Measurements from ENCODE around the gene LRRC25.
A peak's percentile ranks its signal among the peaks of the same experiment; 100 is the strongest.
"Not testable (repeated sequence)": the region's sequence is repeated elsewhere in the genome, so short reads cannot be mapped to it uniquely, and the experiment has no call there.

LRRC25 gene

DNA sequence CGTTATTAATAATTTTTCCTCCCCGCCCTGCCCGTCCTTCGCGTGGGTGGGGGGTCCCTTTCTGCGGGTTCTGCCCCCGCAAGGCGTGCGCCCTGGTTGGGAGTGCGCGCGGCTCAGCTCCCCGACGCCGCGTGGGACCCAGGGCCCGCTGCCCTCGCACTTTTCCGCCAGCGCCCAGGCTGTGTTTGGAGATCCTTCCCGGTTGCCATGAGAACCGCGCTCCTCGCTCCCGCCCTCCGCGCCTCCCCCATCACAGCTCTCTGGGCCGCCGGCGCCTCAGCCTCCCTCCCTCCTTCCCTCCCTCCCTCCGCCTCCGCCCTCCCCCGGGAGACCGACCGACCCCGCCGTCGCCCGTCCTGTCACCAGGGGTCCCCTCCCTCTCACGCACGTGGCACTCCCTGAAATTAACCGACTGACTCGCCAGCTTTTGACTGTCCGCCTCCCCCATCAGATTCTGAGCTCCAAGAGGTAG lies 19.4 kb upstream of the LRRC25 start:
- Mint-ChIP-seq H3K36me3 (ENCODE audit: insufficient read depth) (peaks cover 39% of the 10 kb centered on the region), H3K4me3 (peak overlapping the region; percentile 88 to 93), H3K27me3 (no peaks in the 10 kb centered on the region), H3K9me3 (no peaks in the 10 kb centered on the region), H3K4me1 (ENCODE audit: low read depth in 2 of 2) (peaks cover 53 to 67% of the 10 kb centered on the region in 2 donors), H3K27ac (peak overlapping the region; percentile 90 to 97)
- DNase-seq (peak; percentile 65 to 73 (median 71)), ATAC-seq (replicated peaks) (peak; percentile 30)

DNA sequence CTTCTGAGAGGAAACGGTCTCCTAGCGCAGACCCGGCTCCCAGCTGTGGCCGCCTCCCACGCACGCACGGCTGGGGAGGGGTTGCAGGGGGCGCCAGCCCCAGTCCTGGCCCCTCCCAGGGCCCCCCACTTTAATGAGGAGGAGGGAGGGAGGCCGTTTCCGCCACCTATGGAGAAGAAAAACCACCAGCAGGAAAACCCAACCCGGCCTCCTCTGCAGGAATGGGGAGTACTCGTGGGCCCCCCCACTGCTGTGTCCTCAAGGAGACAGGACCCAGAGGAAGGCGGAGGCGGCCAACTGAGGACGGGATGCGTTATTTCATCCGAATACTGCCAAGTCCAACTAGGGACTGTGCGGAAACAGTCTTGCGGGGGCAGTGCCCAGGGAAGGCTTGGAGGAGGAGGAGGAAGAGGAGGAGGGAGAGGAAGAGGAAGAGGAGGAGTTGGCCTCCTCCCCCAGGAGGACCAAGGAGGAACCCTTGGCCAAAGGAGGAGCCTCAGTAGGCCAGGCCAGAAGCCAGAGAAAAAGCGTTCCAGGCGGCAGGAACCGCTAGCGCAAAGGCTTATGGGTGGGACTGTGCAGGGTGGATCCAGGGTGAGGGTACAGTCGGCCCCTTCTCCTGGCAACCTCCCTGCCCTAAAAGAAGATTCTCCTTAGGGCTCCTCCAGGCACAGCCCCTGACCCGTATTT lies 17.9 kb upstream of the LRRC25 start:
- Mint-ChIP-seq H3K27me3 (no peaks in the 10 kb centered on the region), H3K4me1 (ENCODE audit: low read depth in 2 of 2) (peaks cover 43 to 58% of the 10 kb centered on the region in 2 donors), H3K4me3 (peak overlapping the region; percentile 29 to 93), H3K9me3 (no peaks in the 10 kb centered on the region), H3K27ac (peak overlapping the region; percentile 83 to 86), H3K36me3 (ENCODE audit: insufficient read depth) (peaks cover 36% of the 10 kb centered on the region)
- DNase-seq (no peak), ATAC-seq (replicated peaks) (no peak)

DNA sequence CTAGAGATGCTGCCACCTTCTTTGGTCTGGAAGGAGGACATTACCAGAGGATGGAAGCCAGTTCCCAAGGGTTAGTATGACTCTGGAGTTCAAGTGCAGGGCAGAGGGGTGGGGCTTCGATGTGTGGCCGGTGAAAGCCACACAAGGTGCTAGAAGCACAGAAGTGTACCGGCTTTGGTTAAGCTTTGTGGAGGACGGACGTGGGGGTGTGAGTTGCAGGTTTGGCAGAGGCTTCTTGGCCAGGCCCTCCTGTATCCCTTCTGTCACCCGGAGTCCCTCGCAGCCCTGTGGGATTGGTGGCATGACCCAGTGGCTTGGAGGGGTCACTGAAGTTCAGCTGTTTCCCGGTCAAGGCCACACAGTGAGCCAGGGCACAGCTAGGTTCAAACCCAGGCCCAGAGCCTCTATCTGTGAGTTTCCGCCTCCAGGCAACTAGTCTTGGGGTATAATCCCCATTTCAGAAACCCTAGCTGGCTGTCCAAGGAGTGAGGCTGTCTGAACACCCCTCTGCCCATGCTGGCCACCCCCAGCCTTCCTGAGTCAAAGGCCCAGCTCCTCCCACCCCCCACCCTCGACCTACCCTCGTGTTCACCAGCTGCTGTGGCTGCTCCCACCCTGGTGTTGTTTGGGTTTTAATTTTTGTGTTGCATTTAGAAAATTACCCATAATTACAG lies 17.2 kb upstream of the LRRC25 start:
- DNase-seq (no peak), ATAC-seq (replicated peaks) (peak; percentile 8)
- Mint-ChIP-seq H3K36me3 (ENCODE audit: insufficient read depth) (peaks cover 30% of the 10 kb centered on the region), H3K9me3 (no peaks in the 10 kb centered on the region), H3K4me1 (ENCODE audit: low read depth in 2 of 2) (peaks cover 40 to 54% of the 10 kb centered on the region in 2 donors), H3K4me3 (peak overlapping the region; percentile 35 to 51), H3K27ac (peak overlapping the region; percentile 83 to 86), H3K27me3 (no peaks in the 10 kb centered on the region)

DNA sequence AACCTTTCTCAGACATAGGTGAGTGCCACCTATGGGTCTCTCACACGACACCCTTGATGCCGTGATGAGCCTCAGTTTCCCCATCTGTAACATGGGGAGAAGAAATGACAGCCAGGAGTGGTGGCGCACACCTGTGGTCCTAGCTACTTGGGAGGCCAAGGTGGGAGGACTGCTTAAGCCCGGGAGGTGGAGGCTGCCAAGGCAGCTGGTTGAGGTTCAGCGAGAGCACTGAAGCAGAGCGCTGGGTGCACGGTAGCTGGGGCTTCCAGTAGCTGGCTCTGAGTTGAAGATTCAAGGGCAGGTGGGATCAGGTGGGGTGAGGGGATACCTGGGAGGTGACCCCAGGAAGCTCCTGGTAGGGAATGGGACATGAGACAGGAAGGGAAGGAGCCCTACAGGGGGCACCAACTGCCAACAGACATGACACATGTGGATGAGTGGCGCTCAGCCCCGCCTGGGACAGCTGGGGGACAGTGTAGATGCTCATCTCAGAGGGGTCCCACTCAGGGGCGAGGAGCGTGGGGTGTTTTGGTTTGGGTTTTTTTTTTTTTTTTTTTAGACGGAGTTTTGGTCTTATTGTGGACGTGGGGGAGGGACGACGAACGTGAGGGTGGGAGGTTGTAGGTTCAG lies 15.3 kb upstream of the LRRC25 start:
- Mint-ChIP-seq H3K9me3 (no peaks in the 10 kb centered on the region), H3K36me3 (ENCODE audit: insufficient read depth) (peaks cover 17% of the 10 kb centered on the region), H3K4me3 (peak overlapping the region in 1 of 2 donors; percentile 4), H3K27ac (peak overlapping the region in 1 of 2 donors; percentile 68), H3K27me3 (no peaks in the 10 kb centered on the region), H3K4me1 (ENCODE audit: low read depth in 2 of 2) (peaks cover 28 to 41% of the 10 kb centered on the region in 2 donors)
- DNase-seq (no peak), ATAC-seq (replicated peaks) (no peak)

DNA sequence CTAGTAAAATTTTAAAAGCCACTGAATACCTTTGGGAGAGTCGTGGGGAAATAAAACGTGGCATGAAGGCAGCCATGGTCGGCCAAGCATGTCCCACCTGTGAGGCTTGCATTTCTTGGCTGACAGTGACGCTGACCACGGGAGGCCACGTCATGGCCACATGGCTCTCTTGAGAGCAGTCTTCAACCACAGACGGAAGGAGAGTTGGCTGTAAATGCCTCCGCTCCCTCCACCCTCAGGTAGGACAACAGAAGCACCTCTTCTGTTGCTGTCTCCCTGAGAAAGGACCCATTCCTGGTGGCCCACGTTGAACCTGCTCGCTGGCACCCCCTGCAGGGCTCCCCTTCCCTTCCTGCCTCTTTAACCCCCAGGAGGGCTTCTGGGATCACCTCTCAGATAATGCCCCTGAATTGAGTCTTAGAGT lies 10.6 kb upstream of the LRRC25 start:
- Mint-ChIP-seq H3K27ac (no peak overlapping the region), H3K9me3 (no peaks in the 10 kb centered on the region), H3K27me3 (no peaks in the 10 kb centered on the region), H3K36me3 (ENCODE audit: insufficient read depth) (peaks cover 3% of the 10 kb centered on the region), H3K4me1 (ENCODE audit: low read depth in 2 of 2) (peaks cover 3 to 7% of the 10 kb centered on the region in 2 donors), H3K4me3 (no peak overlapping the region)
- ATAC-seq (replicated peaks) (peak; percentile 31), DNase-seq (no peak)

DNA sequence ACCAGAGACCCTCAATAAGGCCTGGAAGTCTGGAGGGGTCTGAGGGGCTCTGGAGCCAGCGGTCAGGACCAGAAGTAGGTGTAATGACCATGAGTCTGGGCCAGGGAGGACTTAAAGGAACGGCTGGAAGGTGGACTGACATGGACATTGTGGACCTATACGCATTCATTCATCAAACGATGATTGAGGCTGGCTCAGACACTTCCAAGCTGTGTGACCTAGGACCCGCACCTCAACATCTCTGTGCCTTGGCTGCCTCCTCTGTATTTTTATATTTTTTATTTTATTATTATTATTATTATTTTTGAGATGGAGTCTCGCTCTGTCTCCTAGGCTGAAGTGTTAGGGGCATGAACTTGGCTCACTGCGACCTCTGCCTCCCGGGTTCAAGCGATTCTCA lies 9.3 kb upstream of the LRRC25 start:
- no peak overlapping the region for H3K27ac Mint-ChIP-seq
- H3K9me3 Mint-ChIP-seq: no peaks in the 10 kb centered on the region
- H3K36me3 Mint-ChIP-seq (ENCODE audit: insufficient read depth): peaks cover 8% of the 10 kb centered on the region
- H3K4me1 Mint-ChIP-seq (ENCODE audit: low read depth in 2 of 2): peaks cover 4 to 7% of the 10 kb centered on the region in 2 donors
- H3K4me3 Mint-ChIP-seq: no peak overlapping the region
- ATAC-seq (replicated peaks) (no peak), DNase-seq (no peak)
- peaks cover 0 to 4% of the 10 kb centered on the region in 2 donors for H3K27me3 Mint-ChIP-seq

DNA sequence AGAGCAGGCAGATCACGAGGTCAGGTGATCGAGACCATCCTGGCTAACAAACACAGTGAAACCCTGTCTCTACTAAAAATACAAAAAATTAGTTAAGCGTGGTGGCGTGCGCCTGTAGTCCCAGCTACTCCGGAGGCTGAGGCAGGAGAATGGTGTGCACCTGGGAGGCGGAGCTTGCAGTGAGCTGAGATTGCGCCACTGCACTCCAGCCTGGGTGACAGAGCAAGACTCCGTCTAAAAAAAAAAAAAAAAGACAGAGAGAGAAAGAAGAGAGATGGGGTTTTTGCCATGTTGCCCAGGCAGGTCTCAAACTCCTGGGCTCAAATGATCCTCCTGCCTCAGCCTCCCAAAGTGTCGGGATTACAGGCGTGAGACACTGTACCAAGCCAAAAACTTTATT lies 8.3 kb upstream of the LRRC25 start:
- H3K4me3 Mint-ChIP-seq; H3K4me1 Mint-ChIP-seq (ENCODE audit: low read depth in 2 of 2); DNase-seq; H3K27ac Mint-ChIP-seq; H3K27me3 Mint-ChIP-seq; H3K36me3 Mint-ChIP-seq (ENCODE audit: insufficient read depth); ATAC-seq (replicated peaks); H3K9me3 Mint-ChIP-seq: not testable (repeated sequence)

DNA sequence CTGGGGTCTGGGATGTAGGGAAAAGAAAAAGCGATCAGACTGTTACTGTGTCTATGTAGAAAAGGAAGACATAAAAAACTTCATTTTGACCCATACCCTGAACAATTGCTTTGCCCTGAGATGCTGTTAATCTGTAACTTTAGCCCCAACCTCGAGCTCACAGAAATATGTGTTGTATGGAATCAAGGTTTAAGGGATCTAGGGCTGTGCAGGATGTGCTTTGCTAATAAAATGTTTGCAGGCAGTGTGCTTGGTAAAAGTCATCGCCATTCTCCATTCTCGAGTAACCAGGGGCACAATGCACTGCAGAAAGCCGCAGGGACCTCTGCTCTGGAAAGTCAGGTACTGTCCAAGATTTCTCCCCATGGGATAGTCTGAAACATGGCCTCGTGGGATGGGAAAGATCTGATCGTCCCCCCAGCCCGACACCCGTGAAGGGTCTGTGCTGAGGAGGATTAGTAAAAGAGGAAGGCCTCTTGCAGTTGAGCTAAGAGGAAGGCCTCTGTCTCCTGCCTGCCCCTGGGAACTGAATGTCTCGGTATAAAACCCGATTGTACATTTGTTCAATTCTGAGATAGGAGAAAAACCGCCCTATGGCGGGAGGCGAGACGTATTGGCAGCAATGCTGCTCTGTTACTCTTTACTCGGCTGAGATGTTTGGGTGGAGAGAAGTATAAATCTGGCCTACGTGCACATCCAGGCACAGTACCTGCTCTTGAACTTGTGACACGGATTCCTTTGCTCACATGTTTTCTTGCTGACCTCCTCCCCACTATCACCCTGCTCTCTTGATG lies 5.2 kb upstream of the LRRC25 start:
- H3K36me3 Mint-ChIP-seq (ENCODE audit: insufficient read depth); H3K4me3 Mint-ChIP-seq; H3K4me1 Mint-ChIP-seq (ENCODE audit: low read depth in 2 of 2); ATAC-seq (replicated peaks); H3K27ac Mint-ChIP-seq; H3K9me3 Mint-ChIP-seq; DNase-seq: not testable (repeated sequence)
- H3K27me3 Mint-ChIP-seq: peaks cover 9 to 18% of the 10 kb centered on the region in 2 donors

DNA sequence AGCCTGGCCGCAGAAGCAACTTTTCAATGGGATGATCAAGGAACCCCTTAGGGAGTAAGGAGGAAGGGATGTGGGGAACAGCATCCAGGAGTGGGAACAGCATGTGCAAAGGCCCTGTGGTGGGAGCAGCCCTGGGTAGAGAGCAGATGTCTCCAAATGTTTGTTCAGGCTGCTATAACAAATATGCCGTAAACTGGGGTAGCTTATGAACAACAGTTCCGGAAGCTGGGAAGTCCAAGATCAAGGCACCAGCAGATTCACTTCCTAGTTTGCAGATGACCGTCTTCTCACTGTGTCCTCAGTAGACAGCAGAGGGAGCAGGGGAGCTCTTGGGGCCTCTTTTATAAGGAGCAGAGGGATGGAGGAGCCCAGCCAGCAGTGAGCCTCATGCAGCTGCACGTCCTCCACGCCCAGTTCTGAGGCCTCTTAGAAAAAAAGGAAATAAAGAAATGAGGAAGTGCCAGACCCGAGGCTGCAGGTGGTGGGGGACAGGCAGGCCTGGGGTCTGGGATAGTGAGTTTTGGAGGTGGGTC lies 4.2 kb upstream of the LRRC25 start:
- H3K4me1 Mint-ChIP-seq (ENCODE audit: low read depth in 2 of 2): peaks cover 0 to 12% of the 10 kb centered on the region in 2 donors
- peak overlapping the region in 1 of 2 donors; percentile 39 for H3K27ac Mint-ChIP-seq
- H3K27me3 Mint-ChIP-seq: peaks cover 10 to 24% of the 10 kb centered on the region in 2 donors
- no peak overlapping the region for H3K4me3 Mint-ChIP-seq
- ATAC-seq (replicated peaks) (peak; percentile 54), DNase-seq (no peak)
- no peaks in the 10 kb centered on the region for H3K9me3 Mint-ChIP-seq
- peaks cover 7% of the 10 kb centered on the region for H3K36me3 Mint-ChIP-seq (ENCODE audit: insufficient read depth)

DNA sequence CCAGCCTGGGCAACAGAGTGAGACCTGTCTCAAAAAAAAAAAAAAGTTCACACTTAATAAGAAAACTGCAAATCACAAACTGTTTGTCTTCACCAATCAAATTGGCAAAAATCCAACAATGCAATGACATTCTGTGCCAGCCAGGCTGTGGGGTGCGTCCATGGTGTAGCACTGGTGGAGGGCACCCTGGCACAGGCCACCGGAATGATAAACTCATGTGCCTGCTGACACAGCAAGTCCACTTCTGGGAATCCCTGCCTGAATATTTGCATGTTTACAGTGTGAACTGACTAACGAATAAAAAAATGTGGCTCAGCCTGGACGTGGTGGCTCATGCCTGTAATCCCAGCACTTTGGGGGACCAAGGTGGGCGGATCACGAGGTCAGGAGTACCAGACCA lies 1.6 kb upstream of the LRRC25 start:
- Mint-ChIP-seq H3K27ac (no peak overlapping the region), H3K4me1 (ENCODE audit: low read depth in 2 of 2) (peaks cover 0 to 12% of the 10 kb centered on the region in 2 donors), H3K36me3 (ENCODE audit: insufficient read depth) (peaks cover 7% of the 10 kb centered on the region), H3K4me3 (no peak overlapping the region), H3K27me3 (peaks cover 10 to 38% of the 10 kb centered on the region in 2 donors), H3K9me3 (no peaks in the 10 kb centered on the region)
- ATAC-seq (replicated peaks) (no peak), DNase-seq (no peak)

DNA sequence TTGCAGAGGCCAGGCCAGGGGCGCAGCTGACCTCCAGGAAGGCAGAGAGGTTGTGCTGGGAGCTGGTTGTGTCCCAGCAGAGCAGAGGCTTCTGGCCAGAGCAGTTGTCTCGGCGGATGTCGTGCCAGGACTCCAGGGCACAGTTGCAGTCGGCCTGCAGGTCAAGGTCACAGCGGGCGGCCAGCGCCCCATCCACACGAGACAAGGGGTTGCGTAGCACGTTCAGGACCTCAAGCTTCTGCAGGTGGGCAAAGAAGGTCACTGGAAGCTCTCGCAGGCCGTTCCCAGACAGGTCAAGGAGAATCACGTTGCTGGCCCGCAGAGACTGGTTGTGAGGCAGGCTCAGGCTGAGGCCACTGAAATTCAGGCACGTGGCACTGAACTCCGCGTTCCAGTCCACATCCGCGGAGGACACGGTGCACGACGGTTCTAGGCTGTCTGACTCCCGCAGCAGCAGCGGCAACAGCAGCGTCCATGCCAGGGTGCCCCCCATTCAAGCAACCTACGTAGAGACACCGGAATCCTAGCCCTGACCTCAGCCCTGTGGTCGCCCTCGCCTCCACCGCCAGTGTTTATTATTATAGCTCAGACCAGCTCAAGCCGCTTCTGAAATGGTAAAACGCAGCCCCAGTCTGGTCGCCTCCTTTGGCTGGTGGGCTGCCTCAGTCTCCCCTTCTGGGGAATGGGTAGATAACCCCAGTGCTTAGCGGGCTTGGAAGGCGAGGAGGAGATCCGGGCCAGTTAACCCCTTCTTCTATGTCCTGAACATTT lies 766 bp downstream of the LRRC25 start:
- Mint-ChIP-seq H3K4me3 (no peak overlapping the region), H3K27me3 (peaks cover 10 to 38% of the 10 kb centered on the region in 2 donors), H3K4me1 (ENCODE audit: low read depth in 2 of 2) (peaks cover 0 to 9% of the 10 kb centered on the region in 2 donors), H3K36me3 (ENCODE audit: insufficient read depth) (peaks cover under 1% of the 10 kb centered on the region), H3K27ac (no peak overlapping the region), H3K9me3 (no peaks in the 10 kb centered on the region)
- ATAC-seq (replicated peaks) (no peak), DNase-seq (no peak)

DNA sequence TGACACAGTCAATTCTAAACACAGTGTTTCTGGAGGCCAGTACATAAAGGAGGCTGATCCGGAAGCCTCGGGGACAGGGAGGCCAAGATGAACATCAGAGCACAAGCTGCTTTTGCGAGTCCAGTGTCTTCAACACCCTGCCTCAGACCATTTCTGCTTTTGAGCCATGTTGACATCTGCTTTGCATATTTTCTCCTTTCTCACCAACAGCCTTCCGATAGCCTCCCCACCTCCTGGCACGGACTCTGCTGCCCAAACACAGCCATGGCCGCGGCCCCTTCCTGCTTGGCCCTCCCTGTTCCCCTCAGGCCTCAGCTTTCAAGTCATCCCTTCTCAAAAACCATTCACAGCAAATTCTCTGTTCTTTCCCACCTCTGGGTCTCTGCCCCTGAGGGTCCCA lies 3.6 kb downstream of the LRRC25 start:
- H3K4me1 Mint-ChIP-seq (ENCODE audit: low read depth in 2 of 2): peaks cover 0 to 9% of the 10 kb centered on the region in 2 donors
- DNase-seq: no peak
- H3K36me3 Mint-ChIP-seq (ENCODE audit: insufficient read depth): peaks cover 4% of the 10 kb centered on the region
- no peaks in the 10 kb centered on the region for H3K9me3 Mint-ChIP-seq
- H3K27me3 Mint-ChIP-seq: peaks cover 10 to 34% of the 10 kb centered on the region in 2 donors
- H3K4me3 Mint-ChIP-seq: peak overlapping the region in 1 of 2 donors; percentile 19
- peak; percentile 14 for ATAC-seq (replicated peaks)
- no peak overlapping the region for H3K27ac Mint-ChIP-seq
